GM23338 (cell line): Measurements from ENCODE around the gene OR9I1. TPM values are rescaled to one million over a fixed set of nuclear protein-coding genes. Genes with fewer than 3 reads are reported as not detected.

Source experiments
- ATAC-seq: fragments of 200-7000 bp; cut with Tn5 transposase; 3 replicates; pipeline ENCODE4 v1.9.1; 2020
- DNase-seq: peaks from one replicate; pipeline ENCODE4 v3.0.0-alpha.2; 2015; ENCODE audit warnings: low spot score
- H2AFZ ChIP-seq: fragments of 200-600 bp; sonication (generic); 2 replicates; pipeline ENCODE4 v1.8.0; 2016; ENCODE audit warnings: antibody characterized with exemption, mild to moderate bottlenecking, moderate library complexity
- H3F3A ChIP-seq: fragments of 200-600 bp; sonication (generic); replicated peaks from 2 replicates; pipeline ENCODE4 v1.8.0; 2017; ENCODE audit warnings: antibody characterized with exemption, mixed run types, low read depth
- H3K27ac ChIP-seq: fragments of 200-600 bp; sonication (generic); 2 replicates; pipeline ENCODE4 v1.6.1; 2016; ENCODE audit warnings: low read depth
- H3K27me3 ChIP-seq: fragments of 200-600 bp; sonication (generic); 2 replicates; pipeline ENCODE4 v1.8.0; 2016; ENCODE audit warnings: mild to moderate bottlenecking, mixed run types, moderate library complexity; ENCODE audit not compliant: insufficient read depth
- H3K36me3 ChIP-seq: fragments of 200-600 bp; sonication (generic); 2 replicates; pipeline ENCODE4 v1.8.0; 2016; ENCODE audit warnings: mild to moderate bottlenecking; ENCODE audit not compliant: insufficient read depth
- H3K4me1 ChIP-seq: fragments of 200-600 bp; sonication (generic); 2 replicates; pipeline ENCODE4 v1.8.0; 2016; ENCODE audit warnings: mild to moderate bottlenecking, moderate library complexity; ENCODE audit not compliant: insufficient read depth
- H3K4me2 ChIP-seq: fragments of 200-600 bp; sonication (generic); 2 replicates; pipeline ENCODE4 v1.7.1; 2017; ENCODE audit warnings: mixed run types
- H3K4me3 ChIP-seq: fragments of 200-600 bp; sonication (generic); 2 replicates; pipeline ENCODE4 v1.6.1; 2016; ENCODE audit warnings: mixed run types
- H3K79me2 ChIP-seq: fragments of 200-600 bp; sonication (generic); replicated peaks from 2 replicates; pipeline ENCODE4 v1.8.0; 2017; ENCODE audit warnings: mild to moderate bottlenecking; ENCODE audit not compliant: insufficient read depth
- H3K9me2 ChIP-seq: fragments of 200-600 bp; sonication (generic); 2 replicates; pipeline ENCODE4 v1.8.0; 2017; ENCODE audit not compliant: insufficient read depth
- H4K20me1 ChIP-seq: fragments of 200-600 bp; sonication (generic); replicated peaks from 2 replicates; pipeline ENCODE4 v1.8.0; 2017; ENCODE audit warnings: mild to moderate bottlenecking; ENCODE audit not compliant: insufficient read depth
- H3K27ac Mint-ChIP-seq: 2 replicates; pipeline ENCODE4 v1.8.0; 2020; ENCODE audit warnings: inconsistent platforms, mild to moderate bottlenecking, moderate library complexity, mixed read lengths
- H3K27me3 Mint-ChIP-seq: 3 replicates; pipeline ENCODE4 v1.8.0; 2022; ENCODE audit warnings: low read depth, mild to moderate bottlenecking, moderate library complexity, mixed read lengths, inconsistent platforms; ENCODE audit not compliant: insufficient read depth, poor library complexity
- H3K36me3 Mint-ChIP-seq: 3 replicates; pipeline ENCODE4 v1.8.0; 2021; ENCODE audit warnings: low read depth, mild to moderate bottlenecking, inconsistent platforms, moderate library complexity, mixed read lengths
- H3K4me1 Mint-ChIP-seq: 3 replicates; pipeline ENCODE4 v1.8.0; 2020; ENCODE audit warnings: mild to moderate bottlenecking, inconsistent platforms, mixed read lengths
- H3K4me3 Mint-ChIP-seq: 3 replicates; pipeline ENCODE4 v1.8.0; 2021; ENCODE audit warnings: moderate library complexity, mild to moderate bottlenecking, inconsistent platforms, mixed read lengths
- H3K9me3 Mint-ChIP-seq: 3 replicates; pipeline ENCODE4 v1.8.0; 2020; ENCODE audit warnings: moderate library complexity, mild to moderate bottlenecking, inconsistent platforms, mixed read lengths
- CREB1 ChIP-seq: fragments of 250-450 bp; sonication (Bioruptor Pico); IDR thresholded peaks from 2 replicates; pipeline ENCODE4 v1.5.0; 2020; ENCODE audit warnings: low read depth, mild to moderate bottlenecking, moderate library complexity
- EZH2phosphoT487 ChIP-seq: fragments of 200-600 bp; sonication (generic); IDR thresholded peaks from one replicate; pipeline ENCODE4 v1.8.1; 2018; ENCODE audit warnings: antibody characterized with exemption; ENCODE audit not compliant: unreplicated experiment
- JUNB ChIP-seq: IDR thresholded peaks from one replicate; pipeline ENCODE4 v1.6.1; 2016; ENCODE audit warnings: antibody characterized with exemption; ENCODE audit not compliant: unreplicated experiment
- NANOG ChIP-seq: IDR thresholded peaks from 2 replicates; pipeline ENCODE4 v1.6.1; 2016; ENCODE audit warnings: antibody characterized with exemption, borderline replicate concordance
- STAT1 ChIP-seq: IDR thresholded peaks from one replicate; pipeline ENCODE4 v1.6.1; 2016; ENCODE audit warnings: antibody characterized with exemption; ENCODE audit not compliant: unreplicated experiment
- ZNF331 ChIP-seq: fragments of 250-450 bp; sonication (Bioruptor Pico); IDR thresholded peaks from 2 replicates; pipeline ENCODE4 v1.5.0; 2020; ENCODE audit warnings: low read depth, mild to moderate bottlenecking, moderate library complexity
- polyA plus RNA-seq: library from polyadenylated mRNA; unstranded; fragments of >200 nt; fragmentation: Nextera tagmentation; extraction: Ambion mirVana; gene quantifications from 2 replicates; pipeline ENCODE4 v1.2.1, GENCODE V29; 2016
- total RNA-seq: library from RNA; depleted of rRNA; stranded (reverse); fragments of >200 nt; shearing (Covaris generic); gene quantifications from 2 replicates; pipeline ENCODE4 v1.2.3, GENCODE V29; 2014
- TF ChIP-seq, protein P1 (sequence below), 2 experiments: fragments of 200-600 bp in 1 of 2; sonication (generic) in 1 of 2; conservative IDR thresholded peaks; 2 replicates each; pipeline versions ENCODE4 v1.5.1 to v1.6.1; 2016 to 2017; ENCODE audit warnings: antibody characterized with exemption in 2 of 2, low read depth in 2 of 2, mild to moderate bottlenecking in 2 of 2, moderate library complexity in 1 of 2

The OR9I1 gene
- total and polyA plus RNA-seq, 2 experiments from 2014 or later: not detected

DNA sequence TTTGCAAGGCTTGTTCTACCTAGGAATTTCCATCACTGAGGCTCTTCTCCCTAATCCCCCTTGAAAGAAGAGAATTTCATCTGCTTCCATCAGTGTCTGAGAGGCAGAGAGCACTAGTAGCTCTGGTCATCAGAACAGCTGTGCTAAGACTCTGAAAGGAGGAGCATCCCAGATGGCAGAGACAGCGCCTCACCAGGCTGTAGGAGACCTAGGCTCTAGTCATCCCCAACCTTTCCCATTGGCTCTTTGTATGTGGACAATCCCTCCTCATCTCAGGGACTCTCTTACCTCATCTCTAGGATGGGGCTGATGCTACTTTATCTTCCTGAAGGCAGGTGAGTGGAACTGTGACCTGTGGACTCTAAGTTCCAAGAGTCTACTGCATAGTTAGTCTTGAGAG, 8.8 kb upstream of the OR9I1 start (continued):
- TF ChIP-seq, protein P1, sequence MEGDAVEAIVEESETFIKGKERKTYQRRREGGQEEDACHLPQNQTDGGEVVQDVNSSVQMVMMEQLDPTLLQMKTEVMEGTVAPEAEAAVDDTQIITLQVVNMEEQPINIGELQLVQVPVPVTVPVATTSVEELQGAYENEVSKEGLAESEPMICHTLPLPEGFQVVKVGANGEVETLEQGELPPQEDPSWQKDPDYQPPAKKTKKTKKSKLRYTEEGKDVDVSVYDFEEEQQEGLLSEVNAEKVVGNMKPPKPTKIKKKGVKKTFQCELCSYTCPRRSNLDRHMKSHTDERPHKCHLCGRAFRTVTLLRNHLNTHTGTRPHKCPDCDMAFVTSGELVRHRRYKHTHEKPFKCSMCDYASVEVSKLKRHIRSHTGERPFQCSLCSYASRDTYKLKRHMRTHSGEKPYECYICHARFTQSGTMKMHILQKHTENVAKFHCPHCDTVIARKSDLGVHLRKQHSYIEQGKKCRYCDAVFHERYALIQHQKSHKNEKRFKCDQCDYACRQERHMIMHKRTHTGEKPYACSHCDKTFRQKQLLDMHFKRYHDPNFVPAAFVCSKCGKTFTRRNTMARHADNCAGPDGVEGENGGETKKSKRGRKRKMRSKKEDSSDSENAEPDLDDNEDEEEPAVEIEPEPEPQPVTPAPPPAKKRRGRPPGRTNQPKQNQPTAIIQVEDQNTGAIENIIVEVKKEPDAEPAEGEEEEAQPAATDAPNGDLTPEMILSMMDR (conservative IDR thresholded peaks at IDR 0.05; ENCODE audit: low read depth in 2 of 2): no peak
- TF ChIP-seq EZH2phosphoT487 (no peak), CREB1 (CRISPR knock-in tag) (no peak), NANOG (no peak), ZNF331 (CRISPR knock-in tag) (no peak), JUNB (no peak), STAT1 (no peak)

DNA sequence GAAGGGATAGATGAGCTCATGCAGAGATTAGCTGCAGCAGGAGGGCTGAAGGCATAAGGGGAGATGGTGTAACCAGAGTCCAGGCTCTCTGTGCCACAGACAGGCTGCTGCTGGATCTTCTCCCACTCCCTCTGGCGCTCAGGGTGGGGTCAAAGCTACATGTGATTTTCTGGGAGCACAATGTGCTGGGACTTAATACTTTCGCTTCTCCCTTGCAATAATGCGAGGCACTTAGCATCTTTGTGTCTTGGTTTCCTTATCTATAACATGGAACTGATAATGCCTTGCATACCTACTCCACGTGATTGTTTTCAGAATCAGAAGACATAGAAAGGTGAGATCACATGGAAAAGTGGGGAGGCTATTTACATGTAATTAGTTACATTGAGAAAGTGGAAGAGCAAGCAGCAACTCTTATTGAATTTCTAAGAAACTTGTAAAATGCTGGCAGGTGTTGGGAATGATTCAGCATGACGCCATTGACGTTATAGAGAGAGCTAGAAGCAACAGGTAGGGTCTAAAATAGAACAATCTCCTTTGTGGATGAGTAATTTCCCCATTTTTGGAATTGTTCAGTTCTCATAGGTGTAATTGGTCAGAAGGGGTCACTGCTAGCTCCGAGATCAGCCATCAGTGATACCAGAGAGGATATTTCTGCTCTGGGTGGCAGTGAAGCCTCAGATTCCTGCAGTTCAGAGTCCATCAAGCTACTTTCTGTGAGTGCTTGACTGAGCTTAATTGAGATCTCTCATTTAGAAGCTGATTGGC, 8.2 kb upstream of the OR9I1 start:
- Histone ChIP-seq H3K27ac (no peak overlapping the region), H3F3A (no peaks in the 10 kb centered on the region), H3K4me2 (no peak overlapping the region), H2AFZ (peak overlapping the region; percentile 73), H3K4me1 (no peaks in the 10 kb centered on the region), H3K9me2 (0 out of 2 replicates have a peak, but pooled peaks cover 5% of the 10 kb centered on the region), H4K20me1 (no peaks in the 10 kb centered on the region), H3K79me2 (no peaks in the 10 kb centered on the region), H3K36me3 (no peaks in the 10 kb centered on the region), H3K4me3 (no peak overlapping the region), H3K27me3 (no peaks in the 10 kb centered on the region)
- Mint-ChIP-seq H3K9me3 (no peaks in the 10 kb centered on the region), H3K4me3 (no peak overlapping the region), H3K36me3 (no peaks in the 10 kb centered on the region), H3K27ac (no peak overlapping the region), H3K27me3 (no peaks in the 10 kb centered on the region), H3K4me1 (peaks cover 4% of the 10 kb centered on the region; the same call in 2 of the 3 replicates)
- TF ChIP-seq, protein P1 (conservative IDR thresholded peaks at IDR 0.05; ENCODE audit: low read depth in 2 of 2): peak in 1 of 2 experiments; percentile 33; a peak in 1 of 4 replicates
- no peak for TF ChIP-seq CREB1 (CRISPR knock-in tag)
- DNase-seq: peak; percentile 2
- no peak for ATAC-seq

DNA sequence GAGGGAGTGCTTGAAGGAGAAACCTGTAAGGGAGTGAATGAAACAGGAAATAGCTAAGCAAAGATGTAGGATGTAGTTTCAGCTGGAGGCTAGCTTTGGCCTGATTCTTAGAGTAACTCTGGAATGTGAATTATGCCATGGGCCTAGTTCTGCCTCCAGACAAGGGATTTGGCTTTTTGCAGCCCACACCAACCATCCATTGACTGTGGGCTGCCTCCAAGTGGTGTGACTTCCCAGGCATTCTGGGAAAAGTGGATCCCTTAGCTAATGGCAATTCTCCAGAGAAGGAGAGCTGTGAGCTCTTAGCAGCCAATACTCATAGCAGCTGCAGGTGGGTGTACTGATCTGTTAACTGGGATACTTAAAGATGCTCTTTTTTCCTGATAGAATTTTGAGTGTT, 2.0 kb upstream of the OR9I1 start:
- Histone ChIP-seq H3F3A (no peaks in the 10 kb centered on the region), H3K27me3 (no peaks in the 10 kb centered on the region), H3K4me2 (no peak overlapping the region), H3K36me3 (no peaks in the 10 kb centered on the region), H3K4me3 (no peak overlapping the region), H3K27ac (no peak overlapping the region), H3K4me1 (no peaks in the 10 kb centered on the region), H2AFZ (peak overlapping the region; percentile 60), H3K79me2 (no peaks in the 10 kb centered on the region), H3K9me2 (no peaks in the 10 kb centered on the region), H4K20me1 (no peaks in the 10 kb centered on the region)
- no peak for ATAC-seq
- Mint-ChIP-seq H3K4me3 (no peak overlapping the region), H3K4me1 (no peaks in the 10 kb centered on the region), H3K27me3 (no peaks in the 10 kb centered on the region), H3K27ac (no peak overlapping the region), H3K9me3 (no peaks in the 10 kb centered on the region), H3K36me3 (no peaks in the 10 kb centered on the region)
- DNase-seq: peak; percentile 30
- TF ChIP-seq, protein P1 (conservative IDR thresholded peaks at IDR 0.05; ENCODE audit: low read depth in 2 of 2): no peak
- TF ChIP-seq EZH2phosphoT487: no peak
